CD8-positive, alpha-beta memory T cell (primary cell): ENCODE data around the gene KLF7. TPM values are rescaled to one million over a fixed set of nuclear protein-coding genes. Genes with fewer than 3 reads are reported as not detected.

Source experiments
- CTCF ChIA-PET: fragments of 350-600 bp; sonication (Branson Sonifier 250); formaldehyde crosslinking; loops from one replicate; lab custom pipeline; 2021; ENCODE audit warnings: antibody characterized with exemption; lab: Charles Lee
- POLR2A ChIA-PET: fragments of 350-600 bp; sonication (Branson Sonifier 250); formaldehyde crosslinking; loops from one replicate; lab custom pipeline; 2021; ENCODE audit warnings: antibody characterized with exemption; lab: Charles Lee
- DNase-seq, 5 donors: peaks; one replicate each; pipeline versions ENCODE4 v3.0.0 to v3.0.0-alpha.2; 2020 to 2022; ENCODE audit warnings: mixed read lengths in 1 of 5
- H3K27ac ChIP-seq: one replicate; pipeline ENCODE4 v1.7.0; 2013; ENCODE audit warnings: low read depth, mild to moderate bottlenecking, low read length, moderate library complexity
- H3K27me3 ChIP-seq: 2 replicates; pipeline ENCODE4 v1.7.0; 2013; ENCODE audit warnings: low read length, mild to moderate bottlenecking; ENCODE audit not compliant: insufficient read depth, poor library complexity, severe bottlenecking
- H3K36me3 ChIP-seq: 2 replicates; pipeline ENCODE4 v1.7.0; 2013; ENCODE audit warnings: mild to moderate bottlenecking, low read length, moderate library complexity; ENCODE audit not compliant: insufficient read depth
- H3K4me1 ChIP-seq: 2 replicates; pipeline ENCODE4 v1.7.0; 2013; ENCODE audit warnings: mild to moderate bottlenecking, low read length, moderate library complexity; ENCODE audit not compliant: insufficient read depth
- H3K4me3 ChIP-seq: 2 replicates; pipeline ENCODE4 v1.7.0; 2013; ENCODE audit warnings: mild to moderate bottlenecking, low read length
- H3K9me3 ChIP-seq: 2 replicates; pipeline ENCODE4 v1.7.0; 2013; ENCODE audit warnings: mild to moderate bottlenecking, low read length
- H3K27ac Mint-ChIP-seq, 8 donors: one replicate each; pipeline ENCODE4 v1.8.0; 2020 to 2021; ENCODE audit warnings: mixed read lengths in 8 of 8, mild to moderate bottlenecking in 6 of 8, inconsistent platforms in 3 of 8, moderate library complexity in 3 of 8
- H3K27me3 Mint-ChIP-seq, 2 donors: one replicate each; pipeline ENCODE4 v1.8.0; 2020 to 2021; ENCODE audit warnings: mixed read lengths in 2 of 2, mild to moderate bottlenecking in 1 of 2, moderate library complexity in 1 of 2
- H3K36me3 Mint-ChIP-seq, 3 donors: one replicate each; pipeline ENCODE4 v1.8.0; 2020 to 2021; ENCODE audit warnings: mixed read lengths in 3 of 3, inconsistent platforms in 1 of 3, mild to moderate bottlenecking in 1 of 3
- H3K4me1 Mint-ChIP-seq, 3 donors: one replicate each; pipeline ENCODE4 v1.8.0; 2020 to 2021; ENCODE audit warnings: mixed read lengths in 3 of 3, inconsistent platforms in 1 of 3, mild to moderate bottlenecking in 1 of 3
- H3K4me3 Mint-ChIP-seq, 7 donors: one replicate each; pipeline ENCODE4 v1.8.0; 2020 to 2021; ENCODE audit warnings: mixed read lengths in 7 of 7, mild to moderate bottlenecking in 6 of 7, moderate library complexity in 4 of 7, inconsistent platforms in 2 of 7
- H3K9me3 Mint-ChIP-seq, 5 donors: one replicate each; pipeline ENCODE4 v1.8.0; 2020 to 2022; ENCODE audit warnings: mixed read lengths in 5 of 5, mild to moderate bottlenecking in 3 of 5, moderate library complexity in 2 of 5, inconsistent platforms in 1 of 5
- polyA plus RNA-seq: library from polyadenylated mRNA; unstranded; fragments of 300-500 nt; fragmentation: Illumina TruSeq; gene quantifications from one replicate; pipeline ENCODE4 v1.2.3, GENCODE V29; 2021
- total RNA-seq, 2 experiments: library from RNA; stranded (reverse); gene quantifications; one replicate each; pipeline ENCODE4 v1.2.3, GENCODE V29; 2021

Gene KLF7
- total and polyA plus RNA-seq, 3 experiments from 2014 or later = 6.4 to 12.1 (median 6.7) TPM

- H3K4me1 Mint-ChIP-seq = peaks cover 0 to 1% (median 0%) of the 10 kb centered on the region in 3 donors
- Histone ChIP-seq H3K9me3 (no peaks in the 10 kb centered on the region), H3K4me1 (no peaks in the 10 kb centered on the region), H3K4me3 (no peak overlapping the region), H3K27me3 (no peaks in the 10 kb centered on the region), H3K27ac (no peak overlapping the region), H3K36me3 (no peaks in the 10 kb centered on the region)
- ChIA-PET CTCF (no interaction called here), POLR2A (no interaction called here)
- H3K27ac Mint-ChIP-seq = no peak overlapping the region
- no peaks in the 10 kb centered on the region for H3K36me3 Mint-ChIP-seq
- no peak overlapping the region for H3K4me3 Mint-ChIP-seq
- H3K27me3 Mint-ChIP-seq = peaks cover 0 to 1% of the 10 kb centered on the region in 2 donors
- no peak for DNase-seq
- no peaks in the 10 kb centered on the region for H3K9me3 Mint-ChIP-seq
Observed at GRCh38 chr2:207112785-207113184, 53.0 kb downstream of the KLF7 start.

- H3K27ac ChIP-seq = no peak overlapping the region
- no peaks in the 10 kb centered on the region for H3K36me3 Mint-ChIP-seq
- no peaks in the 10 kb centered on the region for H3K9me3 Mint-ChIP-seq
- ChIA-PET CTCF (no interaction called here), POLR2A (no interaction called here)
- no peak overlapping the region for H3K4me3 ChIP-seq
- no peaks in the 10 kb centered on the region for H3K36me3 ChIP-seq
- H3K27ac Mint-ChIP-seq = no peak overlapping the region
- H3K27me3 Mint-ChIP-seq = peaks cover 0 to 1% of the 10 kb centered on the region in 2 donors
- no peak for DNase-seq
- peaks cover 0 to 1% (median 0%) of the 10 kb centered on the region in 3 donors for H3K4me1 Mint-ChIP-seq
- H3K27me3 ChIP-seq = no peaks in the 10 kb centered on the region
- H3K9me3 ChIP-seq = no peaks in the 10 kb centered on the region
- H3K4me3 Mint-ChIP-seq = no peak overlapping the region
- no peaks in the 10 kb centered on the region for H3K4me1 ChIP-seq
Observed at GRCh38 chr2:207112383-207112782, 53.4 kb downstream of the KLF7 start.

GRCh38 chr2:207111757-207112156 is 54.0 kb downstream of the KLF7 start:
- H3K27ac ChIP-seq = no peak overlapping the region
- no peak overlapping the region for H3K4me3 ChIP-seq
- ChIA-PET POLR2A (no interaction called here), CTCF (no interaction called here)
- H3K9me3 Mint-ChIP-seq = no peaks in the 10 kb centered on the region
- H3K36me3 ChIP-seq = no peaks in the 10 kb centered on the region
- H3K27me3 ChIP-seq = no peaks in the 10 kb centered on the region
- H3K27me3 Mint-ChIP-seq = peaks cover 0 to 1% of the 10 kb centered on the region in 2 donors
- peak in 1 of 5 donors; percentile 10 for DNase-seq
- H3K4me3 Mint-ChIP-seq = no peak overlapping the region
- peak overlapping the region in 1 of 8 donors; percentile 8 for H3K27ac Mint-ChIP-seq
- peaks cover 0 to 1% (median 0%) of the 10 kb centered on the region in 3 donors for H3K4me1 Mint-ChIP-seq
- no peaks in the 10 kb centered on the region for H3K4me1 ChIP-seq
- H3K36me3 Mint-ChIP-seq = no peaks in the 10 kb centered on the region
- no peaks in the 10 kb centered on the region for H3K9me3 ChIP-seq

- no peak overlapping the region for H3K27ac ChIP-seq
- no peaks in the 10 kb centered on the region for H3K27me3 ChIP-seq
- Mint-ChIP-seq H3K27me3 (peaks cover 0 to 4% of the 10 kb centered on the region in 2 donors), H3K4me3 (no peak overlapping the region), H3K9me3 (no peaks in the 10 kb centered on the region), H3K27ac (no peak overlapping the region), H3K36me3 (peaks cover 0 to 2% (median 0%) of the 10 kb centered on the region in 3 donors), H3K4me1 (peaks cover 0 to 1% (median 0%) of the 10 kb centered on the region in 3 donors)
- H3K9me3 ChIP-seq = no peaks in the 10 kb centered on the region
- ChIA-PET POLR2A (no interaction called here), CTCF (no interaction called here)
- DNase-seq = no peak
- no peaks in the 10 kb centered on the region for H3K36me3 ChIP-seq
- no peaks in the 10 kb centered on the region for H3K4me1 ChIP-seq
- H3K4me3 ChIP-seq = no peak overlapping the region
Observed at GRCh38 chr2:207110715-207111114, 55.0 kb downstream of the KLF7 start.

- Mint-ChIP-seq H3K27ac (no peak overlapping the region), H3K36me3 (peaks cover 0 to 2% (median 0%) of the 10 kb centered on the region in 3 donors), H3K9me3 (no peaks in the 10 kb centered on the region), H3K4me3 (no peak overlapping the region), H3K27me3 (peaks cover 0 to 4% of the 10 kb centered on the region in 2 donors), H3K4me1 (peaks cover 0 to 1% (median 0%) of the 10 kb centered on the region in 3 donors)
- Histone ChIP-seq H3K27ac (no peak overlapping the region), H3K4me1 (no peaks in the 10 kb centered on the region), H3K27me3 (no peaks in the 10 kb centered on the region), H3K9me3 (no peaks in the 10 kb centered on the region), H3K36me3 (no peaks in the 10 kb centered on the region), H3K4me3 (no peak overlapping the region)
- CTCF ChIA-PET = no interaction called here
- POLR2A ChIA-PET = no interaction called here
- no peak for DNase-seq
Observed at GRCh38 chr2:207110310-207110709, 55.4 kb downstream of the KLF7 start.

GRCh38 chr2:207109768-207110167 is 56.0 kb downstream of the KLF7 start:
- no peaks in the 10 kb centered on the region for H3K9me3 ChIP-seq
- H3K27me3 ChIP-seq = no peaks in the 10 kb centered on the region
- H3K4me1 ChIP-seq = no peaks in the 10 kb centered on the region
- ChIA-PET CTCF (no interaction called here), POLR2A (interaction anchor here (0.6 kb wide), 1 partner anchor 33 kb away, joined by 5 read pairs; no protein-coding TSS in a partner anchor)
- Mint-ChIP-seq H3K4me3 (no peak overlapping the region), H3K27me3 (peaks cover 0 to 4% of the 10 kb centered on the region in 2 donors), H3K9me3 (no peaks in the 10 kb centered on the region), H3K36me3 (peaks cover 0 to 2% (median 0%) of the 10 kb centered on the region in 3 donors), H3K27ac (peak overlapping the region in 1 of 8 donors; percentile 27), H3K4me1 (peaks cover 0 to 1% (median 0%) of the 10 kb centered on the region in 3 donors)
- no peaks in the 10 kb centered on the region for H3K36me3 ChIP-seq
- DNase-seq = no peak
- no peak overlapping the region for H3K27ac ChIP-seq
- no peak overlapping the region for H3K4me3 ChIP-seq

GRCh38 chr2:207108440-207108839 is 57.3 kb downstream of the KLF7 start:
- Histone ChIP-seq H3K27ac (no peak overlapping the region), H3K9me3 (no peaks in the 10 kb centered on the region), H3K4me3 (no peak overlapping the region), H3K36me3 (no peaks in the 10 kb centered on the region), H3K27me3 (no peaks in the 10 kb centered on the region), H3K4me1 (no peaks in the 10 kb centered on the region)
- Mint-ChIP-seq H3K9me3 (no peaks in the 10 kb centered on the region), H3K27me3 (peaks cover 0 to 4% of the 10 kb centered on the region in 2 donors), H3K36me3 (peaks cover 0 to 2% (median 0%) of the 10 kb centered on the region in 3 donors), H3K4me1 (peaks cover 0 to 1% (median 0%) of the 10 kb centered on the region in 3 donors), H3K4me3 (no peak overlapping the region), H3K27ac (no peak overlapping the region)
- DNase-seq = no peak
- ChIA-PET CTCF (no interaction called here), POLR2A (no interaction called here)

GRCh38 chr2:207107551-207107950 is 58.2 kb downstream of the KLF7 start:
- H3K27me3 Mint-ChIP-seq = peaks cover 0 to 4% of the 10 kb centered on the region in 2 donors
- CTCF ChIA-PET = no interaction called here
- peaks cover 0 to 1% (median 0%) of the 10 kb centered on the region in 3 donors for H3K4me1 Mint-ChIP-seq
- no peak overlapping the region for H3K4me3 Mint-ChIP-seq
- POLR2A ChIA-PET = no interaction called here
- Histone ChIP-seq H3K4me3 (no peak overlapping the region), H3K27me3 (no peaks in the 10 kb centered on the region), H3K27ac (no peak overlapping the region), H3K36me3 (no peaks in the 10 kb centered on the region), H3K4me1 (no peaks in the 10 kb centered on the region), H3K9me3 (no peaks in the 10 kb centered on the region)
- no peaks in the 10 kb centered on the region for H3K9me3 Mint-ChIP-seq
- H3K27ac Mint-ChIP-seq = no peak overlapping the region
- DNase-seq = no peak
- peaks cover 0 to 2% (median 0%) of the 10 kb centered on the region in 3 donors for H3K36me3 Mint-ChIP-seq
